H1 (cell line): Measurements from ENCODE around the gene ASCL2. TPM values are rescaled to one million over a fixed set of nuclear protein-coding genes. Genes with fewer than 3 reads are reported as not detected.

Source experiments
- CTCF ChIA-PET: fragments of 300-600 bp; sonication (Branson Sonifier 250); formaldehyde crosslinking; loops from one replicate; lab custom pipeline; 2021; ENCODE audit not compliant: partially characterized antibody; lab: Charles Lee
- POLR2A ChIA-PET: fragments of 300-600 bp; sonication (Branson Sonifier 250); formaldehyde crosslinking; loops from one replicate; lab custom pipeline; 2021; ENCODE audit warnings: inconsistent platforms; ENCODE audit not compliant: partially characterized antibody; lab: Charles Lee
- DNase-seq, 2 experiments: peaks; one replicate each; pipeline versions ENCODE4 v3.0.0 to v3.0.0-alpha.2; 2010 to 2022; ENCODE audit warnings: low spot score in 2 of 2, low read depth in 1 of 2, mixed read lengths in 1 of 2
- FAIRE-seq: peaks from 2 replicates; lab custom pipeline; 2011; peaks lifted over from hg19 to GRCh38; lab: Jason Lieb, UNC
- H2AFZ ChIP-seq: 2 replicates; pipeline ENCODE4 v1.8.1; 2012; ENCODE audit warnings: low read length, inconsistent platforms
- H2AK5ac ChIP-seq: 2 replicates; pipeline ENCODE4 v1.6.1; 2013; ENCODE audit warnings: low read depth, low read length
- H2BK120ac ChIP-seq: replicated peaks from 2 replicates; pipeline ENCODE3; 2013; ENCODE audit warnings: low read depth, low read length, inconsistent platforms
- H2BK12ac ChIP-seq: 2 replicates; pipeline ENCODE4 v1.6.1; 2013; ENCODE audit warnings: low read depth, low read length
- H2BK15ac ChIP-seq: 2 replicates; pipeline ENCODE4 v1.6.1; 2013; ENCODE audit warnings: low read length
- H2BK20ac ChIP-seq: 2 replicates; pipeline ENCODE4 v1.6.1; 2013; ENCODE audit warnings: low read length
- H2BK5ac ChIP-seq: 2 replicates; pipeline ENCODE4 v1.6.1; 2013; ENCODE audit warnings: low read depth, low read length
- H3K14ac ChIP-seq: 2 replicates; pipeline ENCODE4 v1.6.1; 2013; ENCODE audit warnings: inconsistent platforms; ENCODE audit not compliant: insufficient read length
- H3K18ac ChIP-seq: 2 replicates; pipeline ENCODE4 v1.6.1; 2013; ENCODE audit warnings: low read length; ENCODE audit errors: extremely low read depth
- H3K23ac ChIP-seq: 2 replicates; pipeline ENCODE4 v1.6.1; 2013; ENCODE audit warnings: inconsistent platforms; ENCODE audit not compliant: insufficient read length
- H3K23me2 ChIP-seq: 2 replicates; pipeline ENCODE4 v1.6.1; 2013; ENCODE audit warnings: low read depth, low read length
- H3K27ac ChIP-seq: 2 replicates; pipeline ENCODE4 v1.6.1; 2011; ENCODE audit warnings: low read depth, low read length, inconsistent platforms
- H3K27me3 ChIP-seq, 4 experiments: replicated peaks in 1 of 4; 1 replicate in 1 of 4; 2 replicates in 3 of 4; pipeline versions ENCODE4 v1.6.1 to v1.8.1; 2011 to 2013; ENCODE audit warnings: low read length in 3 of 4, mild to moderate bottlenecking in 3 of 4, inconsistent platforms in 2 of 4, mixed read lengths in 2 of 4, moderate library complexity in 1 of 4; ENCODE audit not compliant: control insufficient read depth in 3 of 4, insufficient read depth in 3 of 4; ENCODE audit errors: extremely low read depth in 1 of 4
- H3K36me3 ChIP-seq, 4 experiments: 2 replicates each; pipeline versions ENCODE4 v1.6.1 to v1.8.1; 2011 to 2013; ENCODE audit warnings: mild to moderate bottlenecking in 4 of 4, low read length in 3 of 4, moderate library complexity in 2 of 4, control low read depth in 1 of 4, inconsistent platforms in 1 of 4; ENCODE audit not compliant: insufficient read depth in 4 of 4, control insufficient read depth in 2 of 4
- H3K4ac ChIP-seq: replicated peaks from 2 replicates; pipeline ENCODE3; 2013; ENCODE audit warnings: low read length, low read depth, mixed read lengths, inconsistent platforms; ENCODE audit not compliant: insufficient read length
- H3K4me1 ChIP-seq, 4 experiments: replicated peaks in 1 of 4; 1 replicate in 1 of 4; 2 replicates in 3 of 4; pipeline versions ENCODE4 v1.6.1 to v1.8.1; 2011 to 2013; ENCODE audit warnings: low read length in 3 of 4, inconsistent platforms in 2 of 4, mixed read lengths in 1 of 4; ENCODE audit not compliant: insufficient read depth in 4 of 4, control insufficient read depth in 3 of 4
- H3K4me2 ChIP-seq, 2 experiments: 2 replicates each; pipeline versions ENCODE4 v1.6.1 to v1.8.1; 2011 to 2013; ENCODE audit warnings: low read depth in 2 of 2, low read length in 2 of 2, control low read depth in 1 of 2, inconsistent platforms in 1 of 2, mild to moderate bottlenecking in 1 of 2; ENCODE audit not compliant: insufficient read depth in 1 of 2
- H3K4me3 ChIP-seq, 4 experiments: fragments of 200-600, 300-600 bp in 1 of 4; sonication (generic), shearing (Covaris generic), sonication (Bioruptor Twin) in 1 of 4; 2 replicates each; pipeline versions ENCODE4 v1.5.1 to v1.8.1; 2011 to 2016; ENCODE audit warnings: low read length in 4 of 4, low read depth in 3 of 4, control low read depth in 2 of 4, inconsistent platforms in 2 of 4, mild to moderate bottlenecking in 2 of 4, mixed read lengths in 1 of 4, moderate library complexity in 1 of 4; ENCODE audit not compliant: insufficient read depth in 2 of 4; ENCODE audit errors: extremely low read depth in 1 of 4
- H3K56ac ChIP-seq: replicated peaks from 2 replicates; pipeline ENCODE3; 2013; ENCODE audit warnings: low read depth, mild to moderate bottlenecking, mixed read lengths, low read length, inconsistent platforms; ENCODE audit not compliant: insufficient read length
- H3K79me1 ChIP-seq: 2 replicates; pipeline ENCODE4 v1.6.1; 2013; ENCODE audit warnings: low read depth, low read length, control low read depth
- H3K79me2 ChIP-seq, 2 experiments: 2 replicates each; pipeline versions ENCODE4 v1.6.1 to v1.8.1; 2012 to 2013; ENCODE audit warnings: low read length in 2 of 2, mild to moderate bottlenecking in 2 of 2, inconsistent platforms in 1 of 2; ENCODE audit not compliant: insufficient read depth in 2 of 2, control insufficient read depth in 1 of 2
- H3K9ac ChIP-seq, 4 experiments: replicated peaks in 1 of 4; 1 replicate in 1 of 4; 2 replicates in 3 of 4; pipeline versions ENCODE4 v1.6.1 to v1.8.1; 2011 to 2013; ENCODE audit warnings: low read depth in 3 of 4, low read length in 3 of 4, control low read depth in 2 of 4, mild to moderate bottlenecking in 2 of 4, moderate library complexity in 2 of 4, inconsistent platforms in 1 of 4; ENCODE audit errors: extremely low read depth in 1 of 4
- H3K9me3 ChIP-seq, 2 experiments: 2 replicates each; pipeline versions ENCODE4 v1.6.1 to v1.8.1; 2012 to 2013; ENCODE audit warnings: mild to moderate bottlenecking in 2 of 2, moderate library complexity in 2 of 2, control low read depth in 1 of 2, inconsistent platforms in 1 of 2, low read depth in 1 of 2, low read length in 1 of 2, mixed read lengths in 1 of 2; ENCODE audit not compliant: insufficient read depth in 2 of 2
- H4K20me1 ChIP-seq, 2 experiments: replicated peaks in 1 of 2; 2 replicates each; pipeline versions ENCODE3 to v1.8.1; 2011 to 2013; ENCODE audit warnings: inconsistent platforms in 2 of 2, low read length in 2 of 2, mild to moderate bottlenecking in 1 of 2; ENCODE audit not compliant: insufficient read depth in 2 of 2, control insufficient read depth in 1 of 2
- H4K5ac ChIP-seq: 2 replicates; pipeline ENCODE4 v1.6.1; 2013; ENCODE audit warnings: low read length, low read depth, mixed read lengths, inconsistent platforms; ENCODE audit not compliant: insufficient read length
- H4K8ac ChIP-seq: 2 replicates; pipeline ENCODE4 v1.8.0; 2013; ENCODE audit warnings: mild to moderate bottlenecking, moderate library complexity, low read length, inconsistent platforms; ENCODE audit not compliant: insufficient read depth; ENCODE audit errors: extremely low read depth
- H4K91ac ChIP-seq: replicated peaks from 2 replicates; pipeline ENCODE3; 2013; ENCODE audit warnings: low read length, mixed read lengths, inconsistent platforms; ENCODE audit not compliant: insufficient read length
- ATF2 ChIP-seq: IDR thresholded peaks from 2 replicates; pipeline ENCODE4 v1.6.1; 2012; ENCODE audit warnings: low read length, inconsistent platforms
- CBX5 ChIP-seq: fragments of 300-800, 300-1000 bp; sonication (generic); IDR thresholded peaks from 2 replicates; pipeline ENCODE4 v1.7.1; 2016; ENCODE audit warnings: antibody characterized with exemption, low read length, low read depth
- E2F6 ChIP-seq: IDR thresholded peaks from 2 replicates; pipeline ENCODE4 v1.6.1; 2012; ENCODE audit warnings: inconsistent platforms
- HDAC6 ChIP-seq: IDR thresholded peaks from one replicate; pipeline ENCODE4 v1.7.1; 2012; ENCODE audit warnings: low read depth, mild to moderate bottlenecking, inconsistent platforms, low read length, moderate library complexity
- MAX ChIP-seq: IDR thresholded peaks from 2 replicates; pipeline ENCODE4 v1.6.1; 2012; ENCODE audit warnings: inconsistent platforms
- POLR2A ChIP-seq, 2 experiments: IDR thresholded peaks; 1 replicate in 1 of 2; 2 replicates in 1 of 2; pipeline ENCODE4 v1.6.1; 2011; ENCODE audit warnings: low read depth in 2 of 2, low read length in 2 of 2, mild to moderate bottlenecking in 2 of 2; ENCODE audit errors: control extremely low read depth in 1 of 2
- POLR2AphosphoS5 ChIP-seq: IDR thresholded peaks from 2 replicates; pipeline ENCODE4 v1.6.1; 2011; ENCODE audit warnings: low read depth, low read length
- SIRT6 ChIP-seq: IDR thresholded peaks from one replicate; pipeline ENCODE4 v1.7.1; 2012; ENCODE audit warnings: low read length, inconsistent platforms
- SUZ12 ChIP-seq: fragments of 200-600 bp; sonication (generic); IDR thresholded peaks from 2 replicates; pipeline ENCODE4 v1.6.1; 2012; ENCODE audit warnings: mild to moderate bottlenecking, inconsistent platforms, low read length, moderate library complexity, mixed read lengths
- TCF12 ChIP-seq: IDR thresholded peaks from 2 replicates; pipeline ENCODE4 v1.6.1; 2011; ENCODE audit warnings: low read depth, mild to moderate bottlenecking, low read length
- WGBS, 2 experiments: shearing (Covaris generic) in 1 of 2; methylation state at CpG; one replicate each; pipeline versions ENCODE4 v1.1.6 to v1.1.7; 2013 to 2015; ENCODE audit warnings: low lambda C conversion rate in 2 of 2, mixed read lengths in 2 of 2, inconsistent platforms in 1 of 2, low coverage in 1 of 2, missing lambda C conversion rate in 1 of 2; ENCODE audit not compliant: insufficient replicate concordance in 2 of 2, insufficient coverage in 1 of 2, insufficient read length in 1 of 2; ENCODE audit errors: extremely low coverage in 1 of 2, missing lambda C conversion rate in 1 of 2; 5-methylcytosine and 5-hydroxymethylcytosine counted together
- polyA plus RNA-seq, 7 experiments: library from polyadenylated mRNA; depleted of rRNA in 3 of 7; stranded (reverse) in 5 of 7; unstranded in 2 of 7; fragments of >200 nt in 5 of 7; fragments of 200-250 nt in 2 of 7; gene quantifications; 1 replicate in 5 of 7; 2 replicates in 1 of 7; 4 replicates in 1 of 7; pipeline versions ENCODE4 v1.2.1 to v1.2.3, GENCODE V29; 2011 to 2013; ENCODE audit warnings: missing spikeins in 2 of 7, mixed read lengths in 2 of 7
- total RNA-seq: library from RNA; stranded (reverse); fragmentation: NEBNext Ultra II Directional; extraction: Animal tissue kit (Norgen Biotek cat#: 25700); gene quantifications from 2 replicates; pipeline ENCODE4 v1.2.1, GENCODE V29; 2021

The ASCL2 gene
- total and polyA plus RNA-seq, 2 of the 8 experiments (the other 6 are each of a cell fraction or from before 2014, with no cell fraction given) = 0.51 to 0.56 TPM

- Histone ChIP-seq H3K4me1 (peaks cover 0 to 3% (median 0%) of the 10 kb centered on the region in 4 experiments; a peak in 1 of 7 replicates), H3K4me2 (no peak overlapping the region), H3K9me3 (no peaks in the 10 kb centered on the region), H4K91ac (no peak overlapping the region), H3K4me3 (no peak overlapping the region), H3K23ac (no peak overlapping the region), H2BK20ac (no peak overlapping the region), H3K56ac (no peak overlapping the region), H3K36me3 (no peaks in the 10 kb centered on the region), H3K23me2 (no peaks in the 10 kb centered on the region), H3K79me1 (no peaks in the 10 kb centered on the region), H2BK120ac (no peak overlapping the region), H4K5ac (no peak overlapping the region), H3K4ac (no peak overlapping the region), H2BK12ac (no peak overlapping the region), H3K14ac (no peak overlapping the region), H3K27me3 (no peaks in the 10 kb centered on the region), H4K8ac (no peak overlapping the region), H2BK5ac (no peak overlapping the region), H4K20me1 (peaks cover 0 to 3% of the 10 kb centered on the region in 2 experiments), H3K27ac (no peak overlapping the region), H3K18ac (no peak overlapping the region), H2AK5ac (no peak overlapping the region), H3K79me2 (no peaks in the 10 kb centered on the region), H2AFZ (no peak overlapping the region), H2BK15ac (no peak overlapping the region), H3K9ac (no peak overlapping the region)
- POLR2A ChIA-PET = interaction anchor here (0.8 to 1.5 kb wide), 4 partner anchors 73 to 137 kb away, joined by 3 to 7 read pairs (median 5); partner anchors contain the start of gene CD81
- DNase-seq = no peak
- FAIRE-seq = no peak
- WGBS, 2 experiments = 84% methylated on average over 12 of the region's 15 CpGs; no CpG with 5 or more reads in 1 of the 2 experiments
- CTCF ChIA-PET = interaction anchor here (0.6 to 14.9 kb wide), 40 partner anchors 9 to 433 kb away, joined by 3 to 333 read pairs (median 6); partner anchors contain the start of genes CD81, TH and TSSC4
- no peak for TF ChIP-seq E2F6
- no peak for TF ChIP-seq SIRT6
- no peak for TF ChIP-seq MAX
- no peak for TF ChIP-seq TCF12
- no peak for TF ChIP-seq POLR2AphosphoS5
- TF ChIP-seq SUZ12 = no peak
- TF ChIP-seq POLR2A (IDR thresholded peaks at IDR 0.05; ENCODE audit: control extremely low read depth in 1 of 2, low read depth in 2 of 2, low read length in 2 of 2) = no peak
- TF ChIP-seq CBX5 = no peak
- no peak for TF ChIP-seq ATF2
- no peak for TF ChIP-seq HDAC6
These were observed 33.5 kb upstream of the ASCL2 start for GRCh38 chr11:2303627-2304505.
